K562 (cell line): Measurements from ENCODE around the gene MEGF11. TPM values are rescaled to one million over a fixed set of nuclear protein-coding genes. Genes with fewer than 3 reads are reported as not detected.

Experiments used
- ATAC-seq: fragments of 200-7000 bp; cut with Tn5 transposase; 3 replicates; pipeline ENCODE4 v1.9.1; 2020; ENCODE audit warnings: moderate library complexity
- BruUV-seq: library from RNA; stranded (reverse); fragments of 400-500 nt; replicated peaks from 2 replicates; lab custom pipeline; 2021; lab: Mats Ljungman, UMichigan
- CTCF ChIA-PET: fragments of 300-600 bp; formaldehyde crosslinking; extraction: SDS; loops from one replicate; lab custom pipeline; 2021; ENCODE audit warnings: low intra/inter-chr PET ratio; lab: Yijun Ruan, JAX
- POLR2A ChIA-PET: fragments of 300-600, 350-650 bp; sonication (Branson Sonifier 250); formaldehyde crosslinking; extraction: SDS; loops from one replicate; lab custom pipeline; 2021; ENCODE audit warnings: antibody characterized with exemption, inconsistent platforms; lab: Yijun Ruan, JAX
- DNase-seq, 4 experiments: peaks; one replicate each; pipeline versions ENCODE4 v3.0.0 to v3.0.0-alpha.2; 2011 to 2018; ENCODE audit warnings: low spot score in 3 of 4, mixed read lengths in 3 of 4; ENCODE audit errors: extremely low read depth in 1 of 4
- FAIRE-seq: peaks from 2 replicates; lab custom pipeline; 2011; peaks lifted over from hg19 to GRCh38; lab: Jason Lieb, UNC
- H2AFZ ChIP-seq: 2 replicates; pipeline ENCODE4 v1.6.0; 2011; ENCODE audit warnings: low read depth, low read length, control low read depth, inconsistent platforms
- H3K27ac ChIP-seq: fragments of 200-600 bp; 3 replicates; pipeline ENCODE4 v1.8.0; 2011; ENCODE audit warnings: low read depth, mild to moderate bottlenecking, control low read depth, inconsistent platforms, low read length, moderate library complexity, mixed read lengths; ENCODE audit errors: extremely low read depth
- H3K27me3 ChIP-seq, 2 experiments: fragments of 300-600 bp in 1 of 2; 2 replicates in 1 of 2; 3 replicates in 1 of 2; pipeline versions ENCODE4 v1.6.0 to v1.8.0; 2011; ENCODE audit warnings: inconsistent platforms in 2 of 2, low read length in 2 of 2, mild to moderate bottlenecking in 1 of 2, mixed read lengths in 1 of 2, moderate library complexity in 1 of 2; ENCODE audit not compliant: control insufficient read depth in 2 of 2, insufficient read depth in 2 of 2
- H3K36me3 ChIP-seq: fragments of 300-600 bp; 3 replicates; pipeline ENCODE4 v1.8.0; 2011; ENCODE audit warnings: mild to moderate bottlenecking, low read length, inconsistent platforms; ENCODE audit not compliant: control insufficient read depth, insufficient read depth
- H3K4me1 ChIP-seq, 2 experiments: fragments of 200-600 bp in 1 of 2; replicated peaks in 1 of 2; 2 replicates in 1 of 2; 3 replicates in 1 of 2; pipeline versions ENCODE4 v1.5.1 to v1.8.0; 2011; ENCODE audit warnings: inconsistent platforms in 2 of 2, low read length in 2 of 2, mild to moderate bottlenecking in 1 of 2, mixed read lengths in 1 of 2, moderate library complexity in 1 of 2; ENCODE audit not compliant: control insufficient read depth in 2 of 2, insufficient read depth in 2 of 2
- H3K4me2 ChIP-seq: 2 replicates; pipeline ENCODE4 v1.6.1; 2011; ENCODE audit warnings: low read length, control low read depth, inconsistent platforms, mixed read lengths; ENCODE audit not compliant: insufficient read depth
- H3K4me3 ChIP-seq: fragments of 200-600 bp; sonication (generic), shearing (Covaris generic); 2 replicates; pipeline ENCODE4 v1.5.1; 2016; ENCODE audit warnings: control low read depth, inconsistent platforms
- H3K79me2 ChIP-seq: fragments of 200-600 bp; 3 replicates; pipeline ENCODE4 v1.8.0; 2011; ENCODE audit warnings: low read length, inconsistent platforms; ENCODE audit not compliant: control insufficient read depth, insufficient read depth
- H3K9ac ChIP-seq, 2 experiments: 2 replicates each; pipeline versions ENCODE4 v1.6.0 to v1.6.1; 2011; ENCODE audit warnings: low read depth in 2 of 2, low read length in 2 of 2, control low read depth in 1 of 2, inconsistent platforms in 1 of 2, mild to moderate bottlenecking in 1 of 2, mixed read lengths in 1 of 2; ENCODE audit not compliant: insufficient read depth in 1 of 2
- H3K9me1 ChIP-seq: one replicate; pipeline ENCODE4 v1.6.0; 2011; ENCODE audit warnings: inconsistent platforms, mild to moderate bottlenecking, low read length, moderate library complexity; ENCODE audit not compliant: control insufficient read depth, insufficient read depth
- H3K9me3 ChIP-seq: replicated peaks from 2 replicates; pipeline ENCODE4 v1.5.1; 2011; ENCODE audit warnings: low read depth, low read length, inconsistent platforms; ENCODE audit not compliant: control insufficient read depth, insufficient read depth
- H4K20me1 ChIP-seq: replicated peaks from 2 replicates; pipeline ENCODE4 v1.6.1; 2011; ENCODE audit warnings: low read length, inconsistent platforms, mixed read lengths; ENCODE audit not compliant: control insufficient read depth, insufficient read depth
- DMBX1 ChIP-seq: fragments of 250-450 bp; sonication (Bioruptor Pico); IDR thresholded peaks from 2 replicates; pipeline ENCODE4 v1.8.0; 2022; ENCODE audit warnings: inconsistent platforms, mild to moderate bottlenecking, moderate library complexity, borderline replicate concordance
- ETS2 ChIP-seq: IDR thresholded peaks from 2 replicates; pipeline ENCODE4 v1.6.1; 2016; ENCODE audit warnings: borderline replicate concordance, missing genetic modification characterization, mild to moderate bottlenecking, moderate library complexity, missing compliant biosample characterization; ENCODE audit not compliant: poor library complexity, severe bottlenecking
- HMG20B ChIP-seq: fragments of 250-450 bp; sonication (Bioruptor Pico); IDR thresholded peaks from 2 replicates; pipeline ENCODE4 v1.5.0; 2021; ENCODE audit warnings: mild to moderate bottlenecking
- KDM4B ChIP-seq, 2 experiments: fragments of 450-650 bp in 1 of 2; sonication (generic) in 1 of 2; IDR thresholded peaks; 2 replicates each; pipeline ENCODE4 v1.6.1; 2016 to 2017; ENCODE audit warnings: borderline replicate concordance in 2 of 2, antibody characterized with exemption in 1 of 2, low read depth in 1 of 2, mild to moderate bottlenecking in 1 of 2
- MXI1 ChIP-seq: IDR thresholded peaks from 2 replicates; pipeline ENCODE4 v1.6.1; 2011; ENCODE audit warnings: low read depth, mild to moderate bottlenecking, improper control_type of control experiment, low read length
- NFYB ChIP-seq: IDR thresholded peaks from 2 replicates; pipeline ENCODE4 v1.6.1; 2011; ENCODE audit warnings: mild to moderate bottlenecking, moderate library complexity; ENCODE audit not compliant: insufficient read length; ENCODE audit errors: extremely low read depth
- NR2F6 ChIP-seq: fragments of 450-650 bp; formaldehyde crosslinking; IDR thresholded peaks from 2 replicates; pipeline ENCODE4 v1.4.0; 2020; ENCODE audit warnings: mild to moderate bottlenecking
- ZNF324 ChIP-seq: fragments of 250-450 bp; sonication (Bioruptor Pico); IDR thresholded peaks from 2 replicates; pipeline ENCODE4 v1.4.0; 2020; ENCODE audit warnings: mild to moderate bottlenecking
- ZNF589 ChIP-seq: fragments of 200-800 bp; sonication (Bioruptor generic); IDR thresholded peaks from 2 replicates; pipeline ENCODE4 v1.6.1; 2016; ENCODE audit warnings: low read depth, missing genetic modification characterization, missing compliant biosample characterization
- WGBS: fragments of 100-300 bp; shearing (Covaris generic); methylation state at CpG from one replicate; pipeline ENCODE4 v1.1.6; 2016; ENCODE audit warnings: low coverage, mixed read lengths; ENCODE audit not compliant: insufficient coverage; ENCODE audit errors: missing lambda C conversion rate; 5-methylcytosine and 5-hydroxymethylcytosine counted together
- in situ Hi-C: fragments of 300-500 bp; cut with MboI; formaldehyde crosslinking; loops from 4 replicates; pipeline ENCODE4 v1.15.0; 2018; ENCODE audit warnings: inconsistent platforms, mixed read lengths
- intact Hi-C: fragments of 100-400 bp; cut with micrococcal nuclease; formaldehyde crosslinking; loops from 2 replicates; pipeline ENCODE4 v1.14.2; 2022
- polyA plus RNA-seq, 8 experiments: library from polyadenylated mRNA; depleted of rRNA in 4 of 8; stranded (reverse) in 5 of 8; unstranded in 3 of 8; fragments of >200 nt; fragmentation: Nextera tagmentation in 2 of 8; fragmentation: Illumina TruSeq in 1 of 8; extraction: Ambion mirVana in 2 of 8; extraction: Trizol in 1 of 8; gene quantifications; 2 replicates each; pipeline versions ENCODE4 v1.2.1 to v1.2.3, GENCODE V29; 2011 to 2014; ENCODE audit warnings: inconsistent platforms in 1 of 8, missing spikeins in 1 of 8
- total RNA-seq, 7 experiments: library from RNA; depleted of rRNA in 6 of 7; stranded (reverse); fragments of >200 nt in 6 of 7; fragmentation: Illumina TruSeq in 2 of 7; extraction: Trizol in 2 of 7; gene quantifications; 2 replicates each; pipeline versions ENCODE4 v1.2.1 to v1.2.3, GENCODE V29; 2011 to 2021; ENCODE audit warnings: low replicate concordance in 1 of 7
- TF ChIP-seq, protein P1 (sequence below), 2 experiments: fragments of 450-650 bp; IDR thresholded peaks; 2 replicates each; pipeline ENCODE4 v1.6.1; 2016
- TF ChIP-seq, protein P2 (sequence below), 2 experiments: IDR thresholded peaks; 2 replicates each; pipeline ENCODE4 v1.6.1; 2011; ENCODE audit warnings: borderline replicate concordance in 1 of 2, control low read depth in 1 of 2, low read depth in 1 of 2, low read length in 1 of 2, mild to moderate bottlenecking in 1 of 2, mixed read lengths in 1 of 2, moderate library complexity in 1 of 2; ENCODE audit not compliant: insufficient read depth in 1 of 2, insufficient read length in 1 of 2, poor library complexity in 1 of 2, severe bottlenecking in 1 of 2; ENCODE audit errors: extremely low read depth in 1 of 2
- TF ChIP-seq, protein P3 (sequence below): fragments of 450-650 bp; IDR thresholded peaks from 2 replicates; pipeline ENCODE4 v1.6.1; 2016; ENCODE audit warnings: low read depth, mild to moderate bottlenecking, moderate library complexity

MEGF11 gene
- total and polyA plus RNA-seq, 9 of the 15 experiments (the other 6 are each of a cell fraction or from before 2014, with no cell fraction given), result 0.06 to 0.23 (median 0.20) TPM; not detected in 6

DNA sequence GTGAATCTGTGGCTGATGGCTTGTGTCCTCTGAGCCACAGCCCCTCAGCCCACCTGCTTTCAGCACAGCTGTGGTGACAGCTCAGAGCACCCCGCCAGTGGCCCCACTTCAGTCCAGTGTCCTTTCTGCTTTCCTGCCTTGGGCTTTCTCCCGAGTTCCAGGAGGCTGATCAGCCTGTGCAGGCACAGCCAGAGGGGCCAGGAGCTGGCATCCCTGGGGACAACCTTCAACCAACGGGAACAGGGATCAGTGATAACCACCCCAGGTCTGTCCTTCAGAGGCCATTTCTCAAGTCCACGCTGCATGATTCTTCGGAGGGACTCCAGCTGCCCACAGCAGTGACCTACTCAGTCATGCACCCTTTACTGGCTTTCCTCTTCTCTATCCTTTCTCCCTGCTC, 217.6 kb downstream of the MEGF11 start:
- intact Hi-C loops (no loop called here), in situ Hi-C loops (no loop called here)
- Histone ChIP-seq H3K4me1 (no peaks in the 10 kb centered on the region), H3K9ac (no peak overlapping the region), H3K4me2 (no peak overlapping the region), H4K20me1 (peaks cover 12% of the 10 kb centered on the region; the same call in 1 of the 2 replicates), H3K4me3 (no peak overlapping the region), H3K9me3 (peaks cover 1% of the 10 kb centered on the region; the same call in 1 of the 2 replicates), H2AFZ (no peak overlapping the region), H3K79me2 (no peaks in the 10 kb centered on the region), H3K27me3 (peaks cover 37 to 46% of the 10 kb centered on the region in 2 experiments), H3K9me1 (no peaks in the 10 kb centered on the region), H3K36me3 (no peaks in the 10 kb centered on the region), H3K27ac (no peak overlapping the region)
- DNase-seq (no peak), FAIRE-seq (no peak), ATAC-seq (no peak)
- POLR2A ChIA-PET, result interaction anchor here (0.6 kb wide), 2 partner anchors 17 to 56 kb away, joined by 3 read pairs; no protein-coding TSS in a partner anchor
- TF ChIP-seq, protein P1, sequence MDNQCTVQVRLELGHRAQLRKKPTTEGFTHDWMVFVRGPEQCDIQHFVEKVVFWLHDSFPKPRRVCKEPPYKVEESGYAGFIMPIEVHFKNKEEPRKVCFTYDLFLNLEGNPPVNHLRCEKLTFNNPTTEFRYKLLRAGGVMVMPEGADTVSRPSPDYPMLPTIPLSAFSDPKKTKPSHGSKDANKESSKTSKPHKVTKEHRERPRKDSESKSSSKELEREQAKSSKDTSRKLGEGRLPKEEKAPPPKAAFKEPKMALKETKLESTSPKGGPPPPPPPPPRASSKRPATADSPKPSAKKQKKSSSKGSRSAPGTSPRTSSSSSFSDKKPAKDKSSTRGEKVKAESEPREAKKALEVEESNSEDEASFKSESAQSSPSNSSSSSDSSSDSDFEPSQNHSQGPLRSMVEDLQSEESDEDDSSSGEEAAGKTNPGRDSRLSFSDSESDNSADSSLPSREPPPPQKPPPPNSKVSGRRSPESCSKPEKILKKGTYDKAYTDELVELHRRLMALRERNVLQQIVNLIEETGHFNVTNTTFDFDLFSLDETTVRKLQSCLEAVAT (IDR thresholded peaks at IDR 0.05), result no peak
- 1% methylated on average over 5 of the region's 5 CpGs for WGBS
- no TSS peak for BruUV-seq
- CTCF ChIA-PET, result no interaction called here

DNA sequence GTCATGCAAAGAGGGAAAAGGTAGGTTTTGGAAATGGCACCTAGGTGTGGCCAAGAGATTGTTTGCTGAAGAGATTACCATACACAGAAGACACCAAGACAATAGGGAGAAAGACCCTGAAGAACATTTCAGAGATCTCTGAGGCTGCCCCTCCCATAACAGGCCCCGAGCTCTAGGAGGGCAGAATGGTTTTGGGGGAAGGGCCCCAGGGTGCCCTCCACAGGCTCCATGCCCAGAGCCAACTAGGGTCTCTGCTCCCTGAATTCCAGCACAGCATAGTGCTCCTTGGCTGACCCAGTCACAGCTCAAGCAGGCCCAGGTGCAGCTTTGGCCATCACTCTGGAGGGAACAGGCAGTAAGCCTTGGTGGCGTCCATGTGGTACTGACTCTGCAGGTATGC, 220.4 kb downstream of the MEGF11 start:
- Histone ChIP-seq H3K36me3 (no peaks in the 10 kb centered on the region), H3K27ac (no peak overlapping the region), H3K4me3 (no peak overlapping the region), H3K27me3 (peaks cover 16 to 25% of the 10 kb centered on the region in 2 experiments; a peak in 4 of 5 replicates), H3K9me1 (no peaks in the 10 kb centered on the region), H3K4me2 (no peak overlapping the region), H3K4me1 (no peaks in the 10 kb centered on the region), H3K9ac (no peak overlapping the region), H4K20me1 (no peaks in the 10 kb centered on the region), H3K9me3 (peaks cover 1% of the 10 kb centered on the region; the same call in 1 of the 2 replicates), H3K79me2 (no peaks in the 10 kb centered on the region), H2AFZ (no peak overlapping the region)
- no peak for FAIRE-seq
- ChIA-PET CTCF (no interaction called here), POLR2A (interaction anchor here (0.6 kb wide), 1 partner anchor 22 kb away, joined by 4 read pairs; no protein-coding TSS in a partner anchor)
- intact Hi-C loops, result no loop called here
- in situ Hi-C loops, result no loop called here
- 0% methylated on average over 1 of the region's 2 CpGs for WGBS
- no peak for ATAC-seq
- BruUV-seq, result no TSS peak
- DNase-seq, result no peak
- no peak for TF ChIP-seq HMG20B
- TF ChIP-seq, protein P2, sequence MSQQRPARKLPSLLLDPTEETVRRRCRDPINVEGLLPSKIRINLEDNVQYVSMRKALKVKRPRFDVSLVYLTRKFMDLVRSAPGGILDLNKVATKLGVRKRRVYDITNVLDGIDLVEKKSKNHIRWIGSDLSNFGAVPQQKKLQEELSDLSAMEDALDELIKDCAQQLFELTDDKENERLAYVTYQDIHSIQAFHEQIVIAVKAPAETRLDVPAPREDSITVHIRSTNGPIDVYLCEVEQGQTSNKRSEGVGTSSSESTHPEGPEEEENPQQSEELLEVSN (IDR thresholded peaks at IDR 0.05; ENCODE audit: borderline replicate concordance in 1 of 2, extremely low read depth in 1 of 2, insufficient read depth in 1 of 2, insufficient read length in 1 of 2, low read depth in 1 of 2, low read length in 1 of 2, poor library complexity in 1 of 2, severe bottlenecking in 1 of 2), result no peak
- no peak for TF ChIP-seq ZNF324 (CRISPR knock-in tag)
- TF ChIP-seq, protein P3, sequence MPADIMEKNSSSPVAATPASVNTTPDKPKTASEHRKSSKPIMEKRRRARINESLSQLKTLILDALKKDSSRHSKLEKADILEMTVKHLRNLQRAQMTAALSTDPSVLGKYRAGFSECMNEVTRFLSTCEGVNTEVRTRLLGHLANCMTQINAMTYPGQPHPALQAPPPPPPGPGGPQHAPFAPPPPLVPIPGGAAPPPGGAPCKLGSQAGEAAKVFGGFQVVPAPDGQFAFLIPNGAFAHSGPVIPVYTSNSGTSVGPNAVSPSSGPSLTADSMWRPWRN, result no peak
- no peak for TF ChIP-seq ETS2
- TF ChIP-seq KDM4B (IDR thresholded peaks at IDR 0.05; ENCODE audit: borderline replicate concordance in 2 of 2, low read depth in 1 of 2), result no peak
- TF ChIP-seq DMBX1 (CRISPR knock-in tag), result no peak
- TF ChIP-seq ZNF589 (CRISPR knock-in tag), result no peak
- no peak for TF ChIP-seq NR2F6 (CRISPR knock-in tag)
- TF ChIP-seq NFYB, result no peak
- TF ChIP-seq MXI1, result no peak
